Neural cell (in vitro differentiated cells): ENCODE results near the gene STARD13. TPM values are rescaled to one million over a fixed set of nuclear protein-coding genes. Genes with fewer than 3 reads are reported as not detected.

Experiments used
- H2AFZ ChIP-seq: fragments of 200-600, 300-800 bp; sonication (generic), shearing (Covaris generic); 2 replicates; pipeline ENCODE4 v1.6.0; 2014; ENCODE audit warnings: low read depth, mild to moderate bottlenecking, antibody characterized with exemption, low read length, moderate library complexity
- H3F3A ChIP-seq: fragments of 200-600 bp; shearing (Covaris generic); 2 replicates; pipeline ENCODE4 v1.6.1; 2016; ENCODE audit warnings: mild to moderate bottlenecking, moderate library complexity, mixed read lengths, antibody characterized with exemption, low read length; ENCODE audit not compliant: insufficient read depth, poor library complexity, severe bottlenecking
- H3K27ac ChIP-seq: fragments of 200-600, 300-800 bp; sonication (generic), shearing (Covaris generic); 2 replicates; pipeline ENCODE4 v1.5.1; 2014; ENCODE audit warnings: mild to moderate bottlenecking, low read length, moderate library complexity
- H3K27me3 ChIP-seq: fragments of 300-800, 200-600 bp; sonication (generic), shearing (Covaris generic); 2 replicates; pipeline ENCODE4 v1.6.0; 2014; ENCODE audit warnings: mild to moderate bottlenecking, low read depth, low read length, moderate library complexity; ENCODE audit not compliant: insufficient read depth
- H3K36me3 ChIP-seq: fragments of 300-800, 200-600 bp; sonication (generic), shearing (Covaris generic); 2 replicates; pipeline ENCODE4 v1.5.1; 2014; ENCODE audit warnings: mild to moderate bottlenecking, antibody characterized with exemption, low read length, moderate library complexity; ENCODE audit not compliant: insufficient read depth
- H3K4me2 ChIP-seq: fragments of 300-800, 200-600 bp; sonication (generic), shearing (Covaris generic); 2 replicates; pipeline ENCODE4 v1.6.0; 2014; ENCODE audit warnings: mild to moderate bottlenecking, low read length
- H3K4me3 ChIP-seq: fragments of 300-800, 200-600 bp; sonication (generic), shearing (Covaris generic); 2 replicates; pipeline ENCODE4 v1.5.1; 2014; ENCODE audit warnings: mild to moderate bottlenecking, low read length, moderate library complexity
- H3K79me2 ChIP-seq: fragments of 200-600 bp; shearing (Covaris generic); replicated peaks from 2 replicates; pipeline ENCODE4 v1.6.0; 2014; ENCODE audit warnings: mild to moderate bottlenecking, low read length, moderate library complexity; ENCODE audit not compliant: insufficient read depth
- H3K9ac ChIP-seq: fragments of 300-800, 200-600 bp; sonication (generic), shearing (Covaris generic); 2 replicates; pipeline ENCODE4 v1.6.1; 2016; ENCODE audit warnings: mild to moderate bottlenecking, low read length, mixed read lengths
- H3K9me2 ChIP-seq: fragments of 200-600 bp; shearing (Covaris generic); 2 replicates; pipeline ENCODE4 v1.6.1; 2016; ENCODE audit warnings: mild to moderate bottlenecking, low read length, mixed read lengths; ENCODE audit not compliant: insufficient read depth
- H3K9me3 ChIP-seq: fragments of 200-600, 300-800 bp; sonication (generic), shearing (Covaris generic); 2 replicates; pipeline ENCODE4 v1.6.1; 2016; ENCODE audit warnings: mild to moderate bottlenecking, mixed run types, low read length, moderate library complexity, mixed read lengths
- H4K20me1 ChIP-seq: fragments of 200-600 bp; shearing (Covaris generic); 2 replicates; pipeline ENCODE4 v1.6.1; 2016; ENCODE audit warnings: mild to moderate bottlenecking, mixed run types; ENCODE audit not compliant: insufficient read depth
- EP300 ChIP-seq: fragments of 450-650 bp; conservative IDR thresholded peaks from 2 replicates; pipeline ENCODE4 v1.6.1; 2014; ENCODE audit warnings: antibody characterized with exemption, mild to moderate bottlenecking, moderate library complexity; ENCODE audit not compliant: poor library complexity, severe bottlenecking
- EZH2 ChIP-seq: fragments of 200-600, 300-800 bp; shearing (Covaris generic), sonication (generic); IDR thresholded peaks from 2 replicates; pipeline ENCODE4 v1.6.1; 2014; ENCODE audit warnings: antibody characterized with exemption, low read length, borderline replicate concordance, mild to moderate bottlenecking; ENCODE audit not compliant: insufficient read depth, poor library complexity, severe bottlenecking
- MXI1 ChIP-seq: fragments of 450-650 bp; conservative IDR thresholded peaks from 2 replicates; pipeline ENCODE4 v1.6.1; 2014; ENCODE audit warnings: antibody characterized with exemption, mild to moderate bottlenecking; ENCODE audit not compliant: poor library complexity, severe bottlenecking
- POLR2AphosphoS5 ChIP-seq: IDR thresholded peaks from 2 replicates; pipeline ENCODE4 v1.6.1; 2012
- RAD21 ChIP-seq: fragments of 450-650 bp; conservative IDR thresholded peaks from 2 replicates; pipeline ENCODE4 v1.6.1; 2014; ENCODE audit warnings: antibody characterized with exemption, mild to moderate bottlenecking, moderate library complexity
- SMC3 ChIP-seq: fragments of 450-650 bp; conservative IDR thresholded peaks from 2 replicates; pipeline ENCODE4 v1.6.1; 2014; ENCODE audit warnings: antibody characterized with exemption, mild to moderate bottlenecking, moderate library complexity; ENCODE audit not compliant: poor library complexity
- TAF1 ChIP-seq: IDR thresholded peaks from 2 replicates; pipeline ENCODE4 v1.6.1; 2012; ENCODE audit warnings: low read depth
- polyA plus RNA-seq: library from polyadenylated mRNA; depleted of rRNA; stranded (reverse); fragments of >200 nt; gene quantifications from 2 replicates; pipeline ENCODE4 v1.2.3, GENCODE V29; 2014
- TF ChIP-seq, protein P1 (sequence below): IDR thresholded peaks from 2 replicates; pipeline ENCODE4 v1.6.1; 2012; ENCODE audit warnings: borderline replicate concordance
- TF ChIP-seq, protein P2 (sequence below): fragments of 450-650 bp; IDR thresholded peaks from 2 replicates; pipeline ENCODE4 v1.5.1; 2014; ENCODE audit warnings: antibody characterized with exemption, mild to moderate bottlenecking, moderate library complexity; ENCODE audit not compliant: poor library complexity, severe bottlenecking

STARD13 gene
- polyA plus RNA-seq, 1 donor from 2014 or later = 0.05 TPM

DNA sequence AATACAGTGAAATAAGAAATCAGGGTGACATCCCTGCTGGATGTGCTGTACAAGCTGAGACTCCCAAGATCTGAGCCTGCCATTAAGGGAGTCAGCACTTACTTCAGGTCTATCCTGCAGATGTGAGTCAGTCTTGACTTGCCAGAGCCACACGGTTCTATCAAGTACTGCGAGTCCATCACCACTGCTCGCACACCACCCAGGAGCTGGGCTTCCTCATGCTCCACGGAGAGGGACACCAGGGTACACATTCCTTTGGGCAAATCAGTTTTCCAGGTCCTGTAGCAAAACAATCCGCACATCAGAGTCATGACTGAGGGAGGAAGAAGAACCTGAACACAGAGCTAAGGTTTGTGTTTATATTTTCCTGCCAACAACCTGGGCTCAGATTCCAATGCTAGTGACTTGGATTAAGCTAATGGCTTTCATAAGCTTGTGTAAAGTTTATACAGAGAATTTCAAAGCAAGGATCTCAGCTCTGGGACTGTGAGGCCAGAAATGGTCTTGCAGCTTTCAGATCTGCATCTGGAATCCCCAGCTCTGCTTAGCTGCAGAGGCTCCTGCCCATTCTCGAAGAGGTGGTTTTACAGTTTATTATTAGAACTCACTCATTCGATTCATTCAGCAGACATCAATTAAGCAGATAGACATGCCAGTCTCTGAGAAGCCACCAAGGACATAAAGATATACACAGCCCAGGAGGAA is 178.7 kb downstream of the STARD13 start:
- H3K9me3 ChIP-seq = no peaks in the 10 kb centered on the region
- H3K79me2 ChIP-seq = no peaks in the 10 kb centered on the region
- TF ChIP-seq, protein P1, sequence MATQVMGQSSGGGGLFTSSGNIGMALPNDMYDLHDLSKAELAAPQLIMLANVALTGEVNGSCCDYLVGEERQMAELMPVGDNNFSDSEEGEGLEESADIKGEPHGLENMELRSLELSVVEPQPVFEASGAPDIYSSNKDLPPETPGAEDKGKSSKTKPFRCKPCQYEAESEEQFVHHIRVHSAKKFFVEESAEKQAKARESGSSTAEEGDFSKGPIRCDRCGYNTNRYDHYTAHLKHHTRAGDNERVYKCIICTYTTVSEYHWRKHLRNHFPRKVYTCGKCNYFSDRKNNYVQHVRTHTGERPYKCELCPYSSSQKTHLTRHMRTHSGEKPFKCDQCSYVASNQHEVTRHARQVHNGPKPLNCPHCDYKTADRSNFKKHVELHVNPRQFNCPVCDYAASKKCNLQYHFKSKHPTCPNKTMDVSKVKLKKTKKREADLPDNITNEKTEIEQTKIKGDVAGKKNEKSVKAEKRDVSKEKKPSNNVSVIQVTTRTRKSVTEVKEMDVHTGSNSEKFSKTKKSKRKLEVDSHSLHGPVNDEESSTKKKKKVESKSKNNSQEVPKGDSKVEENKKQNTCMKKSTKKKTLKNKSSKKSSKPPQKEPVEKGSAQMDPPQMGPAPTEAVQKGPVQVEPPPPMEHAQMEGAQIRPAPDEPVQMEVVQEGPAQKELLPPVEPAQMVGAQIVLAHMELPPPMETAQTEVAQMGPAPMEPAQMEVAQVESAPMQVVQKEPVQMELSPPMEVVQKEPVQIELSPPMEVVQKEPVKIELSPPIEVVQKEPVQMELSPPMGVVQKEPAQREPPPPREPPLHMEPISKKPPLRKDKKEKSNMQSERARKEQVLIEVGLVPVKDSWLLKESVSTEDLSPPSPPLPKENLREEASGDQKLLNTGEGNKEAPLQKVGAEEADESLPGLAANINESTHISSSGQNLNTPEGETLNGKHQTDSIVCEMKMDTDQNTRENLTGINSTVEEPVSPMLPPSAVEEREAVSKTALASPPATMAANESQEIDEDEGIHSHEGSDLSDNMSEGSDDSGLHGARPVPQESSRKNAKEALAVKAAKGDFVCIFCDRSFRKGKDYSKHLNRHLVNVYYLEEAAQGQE = no peak
- TF ChIP-seq, protein P2, sequence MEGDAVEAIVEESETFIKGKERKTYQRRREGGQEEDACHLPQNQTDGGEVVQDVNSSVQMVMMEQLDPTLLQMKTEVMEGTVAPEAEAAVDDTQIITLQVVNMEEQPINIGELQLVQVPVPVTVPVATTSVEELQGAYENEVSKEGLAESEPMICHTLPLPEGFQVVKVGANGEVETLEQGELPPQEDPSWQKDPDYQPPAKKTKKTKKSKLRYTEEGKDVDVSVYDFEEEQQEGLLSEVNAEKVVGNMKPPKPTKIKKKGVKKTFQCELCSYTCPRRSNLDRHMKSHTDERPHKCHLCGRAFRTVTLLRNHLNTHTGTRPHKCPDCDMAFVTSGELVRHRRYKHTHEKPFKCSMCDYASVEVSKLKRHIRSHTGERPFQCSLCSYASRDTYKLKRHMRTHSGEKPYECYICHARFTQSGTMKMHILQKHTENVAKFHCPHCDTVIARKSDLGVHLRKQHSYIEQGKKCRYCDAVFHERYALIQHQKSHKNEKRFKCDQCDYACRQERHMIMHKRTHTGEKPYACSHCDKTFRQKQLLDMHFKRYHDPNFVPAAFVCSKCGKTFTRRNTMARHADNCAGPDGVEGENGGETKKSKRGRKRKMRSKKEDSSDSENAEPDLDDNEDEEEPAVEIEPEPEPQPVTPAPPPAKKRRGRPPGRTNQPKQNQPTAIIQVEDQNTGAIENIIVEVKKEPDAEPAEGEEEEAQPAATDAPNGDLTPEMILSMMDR = no peak
- no peak for TF ChIP-seq TAF1
- TF ChIP-seq POLR2AphosphoS5 = no peak
- no peak for TF ChIP-seq RAD21
- no peak for TF ChIP-seq EZH2
- no peak for TF ChIP-seq MXI1
- TF ChIP-seq EP300 = no peak
- TF ChIP-seq SMC3 = no peak
- H3K27me3 ChIP-seq = no peaks in the 10 kb centered on the region
- H4K20me1 ChIP-seq = no peaks in the 10 kb centered on the region
- H3F3A ChIP-seq = no peaks in the 10 kb centered on the region
- H3K27ac ChIP-seq = no peak overlapping the region
- no peak overlapping the region for H2AFZ ChIP-seq
- H3K9ac ChIP-seq = no peak overlapping the region
- no peak overlapping the region for H3K4me2 ChIP-seq
- no peaks in the 10 kb centered on the region for H3K36me3 ChIP-seq
- no peak overlapping the region for H3K4me3 ChIP-seq
- H3K9me2 ChIP-seq = no peaks in the 10 kb centered on the region

DNA sequence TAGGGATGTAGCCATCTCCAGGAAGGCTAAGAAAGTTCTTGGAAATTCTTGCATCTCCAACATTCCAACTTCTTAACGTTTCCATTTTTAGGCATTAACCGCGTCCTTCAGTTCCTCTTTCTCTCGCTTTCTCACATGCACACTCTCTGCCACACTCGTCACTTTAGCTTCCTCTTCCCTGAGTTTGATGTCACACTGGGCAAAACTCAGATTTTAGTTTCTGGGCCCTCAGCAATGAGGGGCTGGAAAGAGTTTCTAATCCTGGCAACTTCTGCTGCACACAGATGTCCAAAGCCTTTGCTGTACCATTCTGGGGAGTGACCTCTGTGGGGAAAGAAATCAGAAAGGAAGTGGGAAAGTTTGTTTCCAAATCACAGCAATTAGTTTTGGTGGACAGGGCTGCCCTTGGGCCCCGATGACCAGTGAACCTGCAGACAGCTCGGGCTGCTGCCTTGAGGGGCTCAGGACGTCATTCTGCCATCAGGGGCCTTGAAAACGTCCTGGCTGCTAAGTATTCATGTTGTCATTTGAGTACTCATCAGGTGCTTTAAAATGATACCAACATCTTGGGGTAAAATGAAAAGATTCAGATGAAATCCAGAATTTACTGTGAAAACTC is 180.1 kb downstream of the STARD13 start:
- H3K9ac ChIP-seq = no peak overlapping the region
- no peaks in the 10 kb centered on the region for H4K20me1 ChIP-seq
- H3K4me2 ChIP-seq = no peak overlapping the region
- no peak overlapping the region for H2AFZ ChIP-seq
- H3K36me3 ChIP-seq = no peaks in the 10 kb centered on the region
- H3K9me3 ChIP-seq = no peaks in the 10 kb centered on the region
- no peaks in the 10 kb centered on the region for H3F3A ChIP-seq
- H3K27me3 ChIP-seq = no peaks in the 10 kb centered on the region
- TF ChIP-seq TAF1 (no peak), MXI1 (no peak)
- TF ChIP-seq, protein P1 = no peak
- H3K27ac ChIP-seq = no peak overlapping the region
- H3K4me3 ChIP-seq = no peak overlapping the region
- no peaks in the 10 kb centered on the region for H3K9me2 ChIP-seq
- H3K79me2 ChIP-seq = no peaks in the 10 kb centered on the region
